GM18498 (cell line): ENCODE measurements around the gene KCNIP4.
"Not testable (repeated sequence)": the region's sequence is repeated elsewhere in the genome, so short reads cannot be mapped to it uniquely, and the experiment has no call there.

Experiments used
- ATAC-seq: cut with Tn5 transposase; IDR thresholded peaks from one replicate; pipeline ENCODE4 v1.9.1; 2021; ENCODE audit warnings: mild to moderate bottlenecking, moderate library complexity; ENCODE audit not compliant: unreplicated experiment

KCNIP4 gene

GRCh38 chr4:20809812-20810211 is 1138.8 kb downstream of the KCNIP4 start:
- ATAC-seq = no peak

GRCh38 chr4:20805716-20806115 is 1142.9 kb downstream of the KCNIP4 start:
- ATAC-seq = no peak

- ATAC-seq = no peak
These were observed 1160.5 kb downstream of the KCNIP4 start for GRCh38 chr4:20787940-20788665.

- not testable (repeated sequence) for ATAC-seq
These were observed 1165.4 kb downstream of the KCNIP4 start for GRCh38 chr4:20783134-20783533.

- no peak for ATAC-seq
These were observed 1169.7 kb downstream of the KCNIP4 start for GRCh38 chr4:20778896-20779295.

GRCh38 chr4:20773144-20773997 is 1175.2 kb downstream of the KCNIP4 start:
- peak; percentile 82 for ATAC-seq

GRCh38 chr4:20764366-20764992 is 1184.1 kb downstream of the KCNIP4 start:
- ATAC-seq = no peak

- ATAC-seq = no peak
These were observed 1186.7 kb downstream of the KCNIP4 start for GRCh38 chr4:20761826-20762225.

- ATAC-seq = no peak
These were observed 1187.2 kb downstream of the KCNIP4 start for GRCh38 chr4:20761382-20761781.

- no peak for ATAC-seq
These were observed 1188.5 kb downstream of the KCNIP4 start for GRCh38 chr4:20760053-20760452.

GRCh38 chr4:20754036-20754435 is 1194.5 kb downstream of the KCNIP4 start:
- no peak for ATAC-seq

GRCh38 chr4:20752641-20753040 is 1195.9 kb downstream of the KCNIP4 start:
- no peak for ATAC-seq

GRCh38 chr4:20746000-20746399 is 1202.6 kb downstream of the KCNIP4 start:
- not testable (repeated sequence) for ATAC-seq

- ATAC-seq = no peak
These were observed 1212.6 kb downstream of the KCNIP4 start for GRCh38 chr4:20735931-20736330.

- ATAC-seq = peak; percentile 99
These were observed 1223.7 kb downstream of the KCNIP4 start for GRCh38 chr4:20724915-20725314.

GRCh38 chr4:20723463-20723862 is 1225.1 kb downstream of the KCNIP4 start:
- ATAC-seq = no peak

- no peak for ATAC-seq
These were observed 1225.6 kb downstream of the KCNIP4 start for GRCh38 chr4:20723019-20723418.

GRCh38 chr4:20711335-20711734 is 1237.2 kb downstream of the KCNIP4 start:
- ATAC-seq = no peak

GRCh38 chr4:20700007-20700761 is 1248.4 kb downstream of the KCNIP4 start, which contains the start of gene PACRGL:
PACRGL (plus strand) TSS chr4:20700458; CDS start chr4:20704482, 4,024 bp downstream.
- peak; percentile 100 for ATAC-seq

- ATAC-seq = no peak
These were observed 1249.8 kb downstream of the KCNIP4 start for GRCh38 chr4:20698820-20699219.

GRCh38 chr4:20698382-20698781 is 1250.2 kb downstream of the KCNIP4 start:
- ATAC-seq = no peak
